ENCODE measurements around the gene ATP2B2.

Gene ATP2B2

GRCh38 chr3:10508619-10509260 lies 3.4 kb upstream of the ATP2B2 start:
- TF ChIP-seq CTCF (IDR thresholded peaks at IDR 0.05; ENCODE audit: insufficient read depth, low read depth, low read length, missing control alignments) = no peak
- DNase-seq (ENCODE audit: low read depth) = no peak
- H3K4me3 ChIP-seq (ENCODE audit: low read length) = no peak overlapping the region

GRCh38 chr3:10508235-10508618 lies 2.8 kb upstream of the ATP2B2 start:
- no peak for TF ChIP-seq CTCF (IDR thresholded peaks at IDR 0.05; ENCODE audit: insufficient read depth, low read depth, low read length, missing control alignments)
- no peak overlapping the region for H3K4me3 ChIP-seq (ENCODE audit: low read length)
- no peak for DNase-seq (ENCODE audit: low read depth)

- no peak for TF ChIP-seq CTCF (IDR thresholded peaks at IDR 0.05; ENCODE audit: insufficient read depth, low read depth, low read length, missing control alignments)
- no peak overlapping the region for H3K4me3 ChIP-seq (ENCODE audit: low read length)
- no peak for DNase-seq (ENCODE audit: low read depth)
Observed at GRCh38 chr3:10507331-10507730, 1.9 kb upstream of the ATP2B2 start.

GRCh38 chr3:10506696-10507095 lies 1.3 kb upstream of the ATP2B2 start:
- TF ChIP-seq CTCF (IDR thresholded peaks at IDR 0.05; ENCODE audit: insufficient read depth, low read depth, low read length, missing control alignments) = no peak
- H3K4me3 ChIP-seq (ENCODE audit: low read length) = no peak overlapping the region
- no peak for DNase-seq (ENCODE audit: low read depth)

- TF ChIP-seq CTCF (IDR thresholded peaks at IDR 0.05; ENCODE audit: insufficient read depth, low read depth, low read length, missing control alignments) = no peak
- no peak overlapping the region for H3K4me3 ChIP-seq (ENCODE audit: low read length)
- no peak for DNase-seq (ENCODE audit: low read depth)
Observed at GRCh38 chr3:10505791-10506585, 602 bp upstream of the ATP2B2 start.

- no peak for TF ChIP-seq CTCF (IDR thresholded peaks at IDR 0.05; ENCODE audit: insufficient read depth, low read depth, low read length, missing control alignments)
- no peak for DNase-seq (ENCODE audit: low read depth)
- H3K4me3 ChIP-seq (ENCODE audit: low read length) = no peak overlapping the region
Observed at GRCh38 chr3:10504171-10505049, 976 bp downstream of the ATP2B2 start.

Measured in epithelial cell of esophagus (primary cell).